Muscle of back (tissue), 11 donors: Measurements from ENCODE around the gene ARL5A. TPM values are rescaled to one million over a fixed set of nuclear protein-coding genes. Genes with fewer than 3 reads are reported as not detected.

ENCODE experiments used
- DNase-seq, 3 donors: peaks; one replicate each; pipeline versions ENCODE4 v3.0.0 to v3.0.0-alpha.2; 2013
- polyA plus RNA-seq, 10 donors: library from polyadenylated mRNA; unstranded; fragments of 120-200 nt; gene quantifications; one replicate each; pipeline ENCODE4 v1.2.1, GENCODE V29; 2013; ENCODE audit not compliant: insufficient read length in 10 of 10

The ARL5A gene
- polyA plus RNA-seq, 10 donors = 23.2 to 32.5 (median 26.0) TPM

- peak in 2 of 3 donors; percentile 17 to 39 for DNase-seq
Observed at GRCh38 chr2:151771599-151772358, 56.4 kb downstream of the ARL5A start.

GRCh38 chr2:151770995-151771394 lies 57.2 kb downstream of the ARL5A start:
- no peak for DNase-seq

GRCh38 chr2:151769606-151770005 lies 58.6 kb downstream of the ARL5A start:
- DNase-seq = no peak

- no peak for DNase-seq
Observed at GRCh38 chr2:151767536-151767935, 60.7 kb downstream of the ARL5A start.

- DNase-seq = no peak
Observed at GRCh38 chr2:151766437-151767153, 61.6 kb downstream of the ARL5A start.

GRCh38 chr2:151765760-151766410 lies 62.3 kb downstream of the ARL5A start:
- no peak for DNase-seq

- no peak for DNase-seq
Observed at GRCh38 chr2:151762694-151763093, 65.5 kb downstream of the ARL5A start.

GRCh38 chr2:151761687-151762086 lies 66.5 kb downstream of the ARL5A start:
- DNase-seq = no peak

GRCh38 chr2:151761193-151761592 lies 67.0 kb downstream of the ARL5A start:
- no peak for DNase-seq

GRCh38 chr2:151760139-151760650 lies 68.0 kb downstream of the ARL5A start:
- peak in 1 of 3 donors; percentile 27 for DNase-seq

GRCh38 chr2:151758744-151759143 lies 69.5 kb downstream of the ARL5A start:
- no peak for DNase-seq

GRCh38 chr2:151757861-151758260 lies 70.4 kb downstream of the ARL5A start:
- no peak for DNase-seq

- no peak for DNase-seq
Observed at GRCh38 chr2:151756820-151757219, 71.4 kb downstream of the ARL5A start.

GRCh38 chr2:151754253-151754897 lies 73.8 kb downstream of the ARL5A start:
- no peak for DNase-seq

GRCh38 chr2:151753540-151753939 lies 74.7 kb downstream of the ARL5A start:
- DNase-seq = no peak

Other genes starting within 250 kb of the ARL5A start
- gene NEB, start 93.9 kb downstream of the ARL5A start, polyA plus RNA-seq = 1,000 to 10,000 TPM in 7 of 10 donors, 100 to 1,000 TPM in 3; 639 to 1,786 (median 1,117) TPM